GM18526 (cell line): ENCODE measurements around the gene IMP4.

Experiments used
- POLR2A ChIP-seq: IDR thresholded peaks from 3 replicates; pipeline ENCODE4 v1.6.1; 2011; ENCODE audit not compliant: insufficient read length; ENCODE audit errors: extremely low read depth

The IMP4 gene

DNA sequence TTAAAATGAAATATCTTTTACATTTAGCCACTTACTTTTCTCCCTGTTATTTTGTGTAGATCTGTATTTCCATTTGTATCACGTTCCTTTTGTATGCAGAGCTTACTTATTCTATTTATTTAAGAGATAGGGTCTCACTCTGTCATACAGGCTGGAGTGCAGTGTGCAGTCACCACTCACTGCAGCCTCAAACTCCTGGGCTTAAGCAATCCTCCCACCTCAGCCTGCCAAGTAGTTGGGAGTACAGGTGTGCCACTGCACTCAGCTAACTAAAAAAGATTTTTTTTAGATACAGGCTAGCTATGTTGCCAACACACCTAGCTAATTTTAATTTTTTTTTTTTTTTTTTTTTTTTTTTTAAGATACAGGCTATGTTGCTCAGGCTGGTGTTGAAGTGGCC, 24.0 kb downstream of the IMP4 start:
- no peak for TF ChIP-seq POLR2A

DNA sequence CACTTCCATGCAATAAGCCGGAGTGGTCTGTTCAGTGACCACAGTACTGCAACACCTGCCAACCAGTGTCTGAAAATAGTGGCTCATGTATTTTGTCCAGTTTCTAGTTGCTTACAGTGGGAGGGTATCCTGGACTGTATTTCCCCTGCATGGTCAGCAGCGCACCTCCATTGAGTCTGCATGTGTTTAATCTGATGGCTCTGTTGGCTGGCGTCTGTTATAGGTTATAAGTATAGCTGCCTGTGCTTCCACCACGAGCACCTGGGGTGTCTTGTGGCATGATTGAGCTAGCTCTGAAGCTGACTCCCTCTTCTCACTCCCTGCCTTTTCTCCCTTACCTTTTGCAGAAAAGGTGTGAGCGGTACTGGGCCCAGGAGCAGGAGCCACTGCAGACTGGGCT, 26.1 kb downstream of the IMP4 start:
- TF ChIP-seq POLR2A = no peak

- TF ChIP-seq POLR2A = no peak
Observed at GRCh38 chr2:130369311-130369964, 26.7 kb downstream of the IMP4 start.

GRCh38 chr2:130369965-130370341, 27.3 kb downstream of the IMP4 start:
- no peak for TF ChIP-seq POLR2A

- TF ChIP-seq POLR2A = no peak
Observed at GRCh38 chr2:130370490-130370889, 27.8 kb downstream of the IMP4 start.

- no peak for TF ChIP-seq POLR2A
Observed at GRCh38 chr2:130371723-130372054, 29.0 kb downstream of the IMP4 start.

DNA sequence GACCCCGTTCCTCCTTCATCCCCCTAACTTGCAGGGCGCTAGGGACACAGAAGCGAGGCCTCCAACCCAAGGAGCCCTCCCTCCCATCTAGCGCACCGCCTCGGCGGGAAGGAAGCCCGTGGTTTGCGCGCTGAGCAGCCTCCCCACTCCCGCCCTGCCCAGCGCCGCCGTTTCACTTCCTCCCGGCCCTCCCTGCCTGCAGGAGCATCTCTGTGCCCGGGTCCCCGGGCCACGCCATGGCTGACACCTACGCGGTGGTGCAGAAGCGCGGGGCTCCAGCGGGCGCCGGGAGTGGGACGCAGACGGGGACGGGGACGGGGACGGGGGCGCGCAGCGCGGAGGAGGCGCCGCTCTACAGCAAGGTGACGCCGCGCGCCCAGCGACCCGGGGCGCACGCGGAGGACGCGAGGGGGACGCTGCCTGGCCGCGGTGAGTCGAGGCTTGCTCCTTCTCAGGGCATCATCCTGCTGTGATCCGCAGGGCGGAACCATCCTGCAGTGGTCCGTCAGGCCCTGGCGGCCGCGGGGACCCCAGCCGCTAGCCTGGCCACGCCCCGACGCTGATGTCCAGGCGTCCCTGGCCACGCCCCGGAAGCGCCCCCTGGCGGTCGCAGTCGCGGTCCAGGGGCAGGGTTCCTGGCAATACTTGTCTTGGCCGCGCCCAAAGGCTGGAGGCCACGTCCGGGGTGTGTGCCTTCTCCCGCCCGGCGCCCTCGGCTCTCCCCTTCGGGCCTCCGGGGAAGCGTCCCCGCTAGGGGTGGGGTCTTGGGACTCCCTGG, 29.5 kb downstream of the IMP4 start:
- TF ChIP-seq POLR2A = peak; percentile 64

GRCh38 chr2:130372833-130373807, 30.4 kb downstream of the IMP4 start:
- no peak for TF ChIP-seq POLR2A

DNA sequence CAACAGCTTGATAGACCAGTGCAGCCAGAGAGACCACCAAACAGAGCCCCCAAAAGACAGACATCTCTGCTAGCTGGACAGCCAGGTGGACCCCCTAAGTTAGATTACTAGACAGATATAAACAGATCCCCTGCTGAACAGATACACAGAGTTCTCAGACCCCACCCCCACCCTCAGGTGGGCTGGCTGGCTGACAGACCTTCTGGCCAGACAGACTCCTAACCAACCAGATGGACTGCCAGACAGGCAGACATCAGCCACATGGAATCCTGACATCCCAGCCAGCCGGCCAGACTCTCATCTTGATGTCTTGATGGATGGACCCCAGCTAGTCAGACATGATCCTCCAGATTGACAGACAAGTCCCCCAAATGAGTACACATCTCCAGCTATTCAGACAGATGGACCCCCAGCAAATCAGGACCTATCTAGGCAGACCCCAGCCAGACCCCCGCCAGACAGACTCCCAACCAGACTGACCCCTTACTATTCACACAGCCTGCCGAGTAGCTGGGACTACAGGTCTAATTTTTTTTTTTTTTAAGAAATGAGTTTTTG, 31.2 kb downstream of the IMP4 start:
- no peak for TF ChIP-seq POLR2A

DNA sequence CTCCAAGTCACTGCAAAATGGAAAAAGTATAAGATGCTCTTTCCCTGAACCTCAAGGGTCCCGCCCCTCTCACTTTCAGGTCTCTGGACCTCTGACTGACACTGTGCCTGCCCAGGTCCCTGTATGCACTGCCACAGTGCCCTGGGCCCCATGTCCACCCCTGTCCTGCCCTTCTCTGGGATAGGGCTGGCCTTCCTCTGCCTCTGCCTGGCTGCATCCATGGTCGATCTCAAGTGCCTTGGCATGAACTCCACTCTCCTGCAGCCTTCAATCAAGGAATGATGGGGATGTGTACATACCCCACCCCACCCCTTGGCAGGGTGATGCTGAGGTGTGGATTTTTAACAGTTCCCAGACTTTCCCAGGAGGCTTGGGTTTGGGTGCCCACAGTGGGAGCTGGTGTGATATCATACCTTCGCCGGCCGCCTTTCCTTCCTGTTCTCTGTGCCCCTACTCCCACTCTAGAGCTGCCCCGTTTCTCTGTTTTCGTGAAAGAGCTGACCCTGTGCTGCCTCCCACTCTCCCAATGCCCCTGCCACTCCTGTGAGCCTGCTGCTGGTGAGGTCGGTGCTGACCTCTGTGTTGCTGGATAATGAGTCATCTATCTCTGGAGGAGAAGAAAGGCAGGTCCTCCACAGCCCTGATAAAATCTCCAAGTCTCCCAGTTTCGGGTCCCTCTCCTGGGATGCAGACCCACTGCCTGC, 32.0 kb downstream of the IMP4 start:
- no peak for TF ChIP-seq POLR2A

DNA sequence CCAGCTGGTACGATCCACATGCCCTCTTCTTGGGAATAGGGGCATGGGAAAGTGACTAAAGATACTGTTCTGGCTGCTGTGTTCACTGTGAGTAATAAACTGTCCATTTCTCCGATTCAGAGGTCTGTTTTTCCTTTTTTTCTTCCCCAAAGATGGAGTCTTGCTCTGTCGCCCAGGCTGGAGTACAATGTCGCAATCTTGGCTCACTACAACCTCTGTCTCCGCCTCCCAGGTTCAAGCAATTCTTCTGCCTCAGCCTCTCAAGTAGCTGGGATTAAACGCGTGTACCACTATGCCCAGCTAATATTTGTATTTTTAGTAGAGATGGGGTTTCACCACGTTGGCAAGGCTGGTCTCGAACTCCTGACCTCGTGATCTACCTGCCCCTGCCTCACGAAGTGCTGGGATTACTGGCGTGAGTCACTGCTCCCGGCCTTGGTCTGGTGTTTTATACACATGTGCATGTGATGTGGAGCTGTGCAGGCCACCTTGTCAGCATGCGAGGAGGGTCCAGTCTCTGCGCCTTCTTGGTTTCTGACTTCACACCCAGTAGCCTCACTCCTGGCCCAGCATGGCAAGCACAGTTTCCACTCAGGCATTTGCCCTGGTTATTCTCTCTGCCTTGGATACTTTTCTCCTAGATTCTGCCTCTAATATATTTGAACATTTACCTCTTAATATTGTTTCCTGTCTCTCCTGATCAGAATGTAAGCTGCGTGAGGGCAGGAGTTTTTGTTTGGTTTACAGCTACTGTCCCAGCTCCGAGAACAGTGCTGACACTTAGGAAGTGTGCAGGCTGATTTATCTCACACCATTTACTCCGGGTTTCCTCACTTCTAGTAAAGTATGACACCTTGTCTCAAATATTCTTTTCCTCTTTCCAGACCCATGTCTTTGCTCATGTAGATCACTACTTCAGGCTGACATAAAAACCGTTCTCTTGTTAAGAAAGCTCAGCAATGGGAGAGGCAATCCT, 32.9 kb downstream of the IMP4 start:
- no peak for TF ChIP-seq POLR2A

DNA sequence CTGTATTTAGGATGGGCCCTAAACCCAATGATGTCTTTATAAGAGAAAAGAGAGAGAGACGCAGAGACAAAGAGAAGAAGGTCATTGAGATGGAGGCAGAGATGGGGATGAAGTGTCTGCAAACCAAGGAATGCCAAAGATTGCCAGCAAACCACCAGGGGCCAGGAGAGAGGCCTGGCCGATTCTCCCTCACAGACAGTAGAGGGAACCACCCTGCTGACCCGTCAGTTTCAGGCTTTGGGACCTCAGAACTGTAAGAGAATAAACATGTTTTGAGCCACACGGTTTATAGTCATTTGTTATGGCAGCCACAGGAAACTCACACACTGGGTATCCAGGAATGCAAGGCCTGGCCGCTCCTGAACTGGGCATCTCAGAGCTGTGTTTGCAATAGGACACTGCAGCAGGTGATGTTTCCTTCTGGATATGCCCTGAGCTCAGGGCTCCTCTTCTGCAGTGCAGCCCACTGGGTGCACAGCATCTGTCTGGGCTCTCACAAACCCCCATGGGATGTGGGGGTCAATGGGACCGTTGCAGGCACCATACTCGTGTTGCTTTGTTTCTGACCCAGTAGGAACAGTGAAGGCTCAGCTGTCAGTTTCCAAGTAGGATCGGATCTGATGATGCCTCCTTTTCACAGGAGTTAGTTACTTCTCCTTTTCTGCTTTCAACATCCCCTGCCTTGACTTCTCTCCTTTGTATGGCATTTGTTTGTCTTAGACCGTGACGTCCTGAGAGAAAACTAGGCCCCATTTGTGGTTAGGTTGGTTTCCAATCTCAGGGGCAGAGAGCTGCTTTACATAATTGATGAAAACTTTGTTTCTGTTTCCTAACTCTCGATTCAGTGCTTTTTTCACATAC, 34.0 kb downstream of the IMP4 start:
- no peak for TF ChIP-seq POLR2A

- TF ChIP-seq POLR2A = no peak
Observed at GRCh38 chr2:130377491-130377890, 34.8 kb downstream of the IMP4 start.
